Psoas muscle (tissue), 8 donors: Measurements from ENCODE around the gene RRAGB. TPM values are rescaled to one million over a fixed set of nuclear protein-coding genes. Genes with fewer than 3 reads are reported as not detected.
A peak's percentile ranks its signal among the peaks of the same experiment; 100 is the strongest.

Source experiments
- ATAC-seq, 4 donors: fragments of 200-7000 bp; cut with Tn5 transposase; one replicate each; pipeline ENCODE4 v1.9.1; 2020; ENCODE audit warnings: moderate library complexity in 3 of 4, mild to moderate bottlenecking in 2 of 4
- DNase-seq, 2 donors: peaks; one replicate each; pipeline ENCODE4 v3.0.0-alpha.2; 2020
- H3K27ac ChIP-seq: fragments of 200-600 bp; one replicate; pipeline ENCODE4 v1.8.0; 2022
- H3K27me3 ChIP-seq, 3 donors: fragments of 200-600 bp in 1 of 3; one replicate each; pipeline versions ENCODE4 v1.6.1 to v1.8.0; 2013 to 2022; ENCODE audit warnings: low read length in 2 of 3, mild to moderate bottlenecking in 2 of 3, moderate library complexity in 1 of 3; ENCODE audit not compliant: insufficient read depth in 3 of 3
- H3K36me3 ChIP-seq, 2 donors: fragments of 200-600 bp in 1 of 2; one replicate each; pipeline versions ENCODE4 v1.6.1 to v1.8.0; 2013 to 2022; ENCODE audit warnings: low read depth in 1 of 2, mild to moderate bottlenecking in 1 of 2, moderate library complexity in 1 of 2; ENCODE audit not compliant: insufficient read depth in 1 of 2
- H3K4me1 ChIP-seq: fragments of 200-600 bp; one replicate; pipeline ENCODE4 v1.8.0; 2022
- H3K4me3 ChIP-seq: fragments of 200-600 bp; one replicate; pipeline ENCODE4 v1.8.0; 2022; ENCODE audit warnings: mild to moderate bottlenecking
- H3K9me3 ChIP-seq: fragments of 200-600 bp; one replicate; pipeline ENCODE4 v1.8.0; 2022
- CTCF ChIP-seq: fragments of 200-600 bp; IDR thresholded peaks from one replicate; pipeline ENCODE4 v1.8.0; 2022; ENCODE audit warnings: antibody characterized with exemption
- WGBS, 3 donors: extraction: QIAGEN DNeasy Blood & Tissue Kit; methylation state at CpG; one replicate each; pipeline versions ENCODE4 v1.1.6 to v1.1.7; 2013; 5-methylcytosine and 5-hydroxymethylcytosine counted together
- intact Hi-C, 2 donors: fragments of 100-400 bp; cut with DNase I; formaldehyde crosslinking; loops; one replicate each; pipeline versions ENCODE4 v1.11.0 to v1.14.2; 2022
- polyA plus RNA-seq, 3 donors: library from polyadenylated mRNA; stranded (reverse); fragments of 200-250 nt; gene quantifications; one replicate each; pipeline ENCODE4 v1.2.3, GENCODE V29; 2013
- total RNA-seq, 4 donors: library from RNA; stranded (reverse); fragmentation: NEBNext Ultra II Directional in 2 of 4; extraction: Animal tissue kit (Norgen Biotek cat#: 25700) in 2 of 4; gene quantifications; one replicate each; pipeline versions ENCODE4 v1.2.1 to v1.2.4, GENCODE V29; 2021 to 2023
- donor health status: healthy with polysubstance abuse.
- donor health status: DM: no; HTN: no; CAD: no; lungs with moderate emphysema.
- donor health status: Bipolar disorder and iron deficiency.
- donor health status: healthy.
- donor health status: DM: yes; HTN: yes; CAD: no.
- donor health status: DM: no; HTN: no; CAD: no.
- donor health status: DM: no; HTN: no; CAD: no.
- donor health status: DM: yes; HTN: yes; CAD: no.

RRAGB gene
- total and polyA plus RNA-seq, 7 donors: 5.2 to 11.8 (median 7.8) TPM

- H3K9me3 ChIP-seq: peaks cover 9% of the 10 kb centered on the region
- ATAC-seq (no peak), DNase-seq (no peak)
- no peaks in the 10 kb centered on the region for H3K4me1 ChIP-seq
- no peaks in the 10 kb centered on the region for H3K36me3 ChIP-seq
- no peak overlapping the region for H3K27ac ChIP-seq
- no peak overlapping the region for H3K4me3 ChIP-seq
- no peak for TF ChIP-seq CTCF
- intact Hi-C loops: loop anchor here in 1 of 2 donors (10.0 kb wide), 1 partner anchor 579 kb away; no protein-coding TSS in a partner anchor
- no peaks in the 10 kb centered on the region for H3K27me3 ChIP-seq
- WGBS, 3 donors: 18 to 45% (median 37%) methylated on average over 1 of the region's 1 CpG
Observed at GRCh38 chrX:55713631-55714030, 3.9 kb upstream of the RRAGB start.

- peaks cover 4% of the 10 kb centered on the region for H3K9me3 ChIP-seq
- intact Hi-C loops: loop anchor here in 1 of 2 donors (10.0 kb wide), 1 partner anchor 579 kb away; no protein-coding TSS in a partner anchor
- peaks cover 4% of the 10 kb centered on the region for H3K4me1 ChIP-seq
- WGBS, 3 donors: 70 to 78% (median 77%) methylated on average over 5 of the region's 5 CpGs
- no peaks in the 10 kb centered on the region for H3K36me3 ChIP-seq
- TF ChIP-seq CTCF: no peak
- no peaks in the 10 kb centered on the region for H3K27me3 ChIP-seq
- H3K27ac ChIP-seq: no peak overlapping the region
- no peak overlapping the region for H3K4me3 ChIP-seq
- ATAC-seq: no peak
- DNase-seq: no peak
Observed at GRCh38 chrX:55714161-55714560, 3.4 kb upstream of the RRAGB start.

GRCh38 chrX:55715847-55716246 lies 1.7 kb upstream of the RRAGB start:
- Histone ChIP-seq H3K27ac (no peak overlapping the region), H3K27me3 (no peaks in the 10 kb centered on the region), H3K9me3 (no peaks in the 10 kb centered on the region), H3K4me1 (peaks cover 4% of the 10 kb centered on the region), H3K36me3 (peaks cover 0 to 10% of the 10 kb centered on the region in 2 donors), H3K4me3 (no peak overlapping the region)
- ATAC-seq (no peak), DNase-seq (no peak)
- 62 to 80% (median 67%) methylated on average over 5 to 7 of the region's 7 CpGs for WGBS, 3 donors
- intact Hi-C loops: loop anchor here in 1 of 2 donors (10.0 kb wide), 1 partner anchor 581 kb away; no protein-coding TSS in a partner anchor
- TF ChIP-seq CTCF: no peak

- intact Hi-C loops: loop anchor here in 1 of 2 donors (10.0 kb wide), 1 partner anchor 582 kb away; no protein-coding TSS in a partner anchor
- DNase-seq (no peak), ATAC-seq (no peak)
- Histone ChIP-seq H3K4me1 (peaks cover 4% of the 10 kb centered on the region), H3K9me3 (no peaks in the 10 kb centered on the region), H3K27me3 (no peaks in the 10 kb centered on the region), H3K4me3 (peak overlapping the region; percentile 76), H3K36me3 (peaks cover 0 to 16% of the 10 kb centered on the region in 2 donors), H3K27ac (peak overlapping the region; percentile 86)
- TF ChIP-seq CTCF: no peak
- 33 to 65% (median 63%) methylated on average over 3 of the region's 3 CpGs for WGBS, 3 donors
Observed at GRCh38 chrX:55716937-55717336, 612 bp upstream of the RRAGB start.

- Histone ChIP-seq H3K27me3 (peaks cover 0 to 8% (median 0%) of the 10 kb centered on the region in 3 donors), H3K36me3 (peaks cover 0 to 47% of the 10 kb centered on the region in 2 donors), H3K9me3 (no peaks in the 10 kb centered on the region), H3K27ac (no peak overlapping the region), H3K4me3 (no peak overlapping the region), H3K4me1 (no peaks in the 10 kb centered on the region)
- no peak for TF ChIP-seq CTCF
- DNase-seq (no peak), ATAC-seq (no peak)
- intact Hi-C loops: no loop called here
- WGBS, 3 donors: 62 to 100% (median 99%) methylated on average over 2 of the region's 2 CpGs
Observed at GRCh38 chrX:55731826-55732225, 14.3 kb downstream of the RRAGB start.
